GM21619 (cell line): Measurements from ENCODE around the gene ERBB4.

Experiments
- ATAC-seq: cut with Tn5 transposase; IDR thresholded peaks from one replicate; pipeline ENCODE4 v1.9.1; 2021; ENCODE audit not compliant: unreplicated experiment

ERBB4 gene

GRCh38 chr2:211440107-211440506 is 1098.5 kb downstream of the ERBB4 start:
- no peak for ATAC-seq

DNA sequence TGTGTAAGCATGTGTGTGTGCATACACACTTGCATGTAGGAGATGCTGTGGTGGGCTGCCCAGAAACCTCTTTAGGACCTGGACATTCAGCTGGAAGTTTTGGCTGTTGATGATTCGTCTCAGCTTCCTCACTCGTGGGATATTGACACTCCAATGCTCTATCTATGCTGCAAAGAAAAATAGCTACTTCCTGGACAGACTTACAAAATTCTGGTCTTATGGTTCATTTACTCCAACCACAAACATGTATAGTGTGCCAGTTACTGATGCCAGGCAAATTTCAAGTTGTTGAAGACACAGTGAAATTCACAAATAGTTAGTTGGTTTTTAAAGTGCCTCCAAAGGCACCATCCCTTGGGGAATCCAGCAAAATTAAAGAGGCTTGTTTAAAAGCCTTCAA is 1099.6 kb downstream of the ERBB4 start:
- no peak for ATAC-seq

- no peak for ATAC-seq
These were observed 1101.2 kb downstream of the ERBB4 start for GRCh38 chr2:211437396-211437795.

DNA sequence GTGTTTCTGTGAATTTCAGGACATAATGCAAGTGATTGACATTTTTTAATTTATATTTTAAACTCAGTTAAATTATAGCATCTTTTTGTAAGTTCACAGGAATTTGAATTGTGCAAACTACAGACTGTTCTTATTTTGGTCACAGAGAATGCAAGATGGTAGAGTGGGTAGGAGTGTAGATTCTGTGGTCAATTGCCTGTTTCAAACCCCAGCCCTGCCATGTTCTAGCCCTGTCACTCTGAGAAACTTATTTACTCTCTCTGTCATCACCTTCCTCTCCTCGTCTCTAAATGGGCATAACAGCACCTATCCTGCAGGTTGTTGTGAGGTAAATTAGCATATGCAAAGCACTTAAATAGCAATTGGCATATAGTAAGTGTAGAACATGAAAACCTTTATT is 1102.4 kb downstream of the ERBB4 start:
- ATAC-seq, result no peak

DNA sequence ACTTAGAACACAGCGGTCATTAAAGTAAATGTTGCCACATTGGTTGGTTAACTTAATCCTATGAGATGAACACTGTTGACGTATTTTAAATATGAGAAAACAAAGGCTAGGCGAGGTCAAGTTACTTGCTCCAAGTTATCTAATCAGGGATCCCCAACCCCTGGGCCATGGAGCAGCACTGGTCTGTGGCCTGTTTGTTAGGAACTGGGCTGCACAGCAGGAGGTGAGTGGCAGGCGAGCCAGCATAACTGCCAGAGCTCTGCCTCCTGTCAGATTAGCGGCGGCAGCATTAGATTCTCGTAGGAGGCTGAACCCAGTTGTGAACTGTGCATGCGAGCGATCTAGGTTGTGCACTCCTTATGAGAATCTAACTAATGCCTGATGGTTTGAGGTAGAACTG is 1103.3 kb downstream of the ERBB4 start:
- no peak for ATAC-seq

DNA sequence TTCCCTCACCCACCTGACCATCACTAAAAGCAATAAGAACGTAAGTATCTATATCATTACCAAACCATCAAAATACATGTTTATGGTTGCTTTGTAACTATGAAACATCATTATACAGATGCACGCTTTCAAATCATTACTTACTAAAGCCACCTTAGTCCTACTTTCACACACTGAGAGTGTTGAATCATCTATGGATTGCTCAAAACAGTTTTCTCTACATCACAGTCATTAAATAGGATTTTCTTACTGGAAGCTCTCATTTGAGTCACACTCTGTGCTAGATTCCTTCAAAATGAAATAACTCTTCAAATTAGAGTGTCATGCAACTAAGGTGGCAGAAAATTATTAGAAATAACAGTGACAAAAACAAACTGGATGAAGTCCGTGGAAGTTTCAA is 1103.8 kb downstream of the ERBB4 start:
- ATAC-seq, result no peak

- ATAC-seq, result no peak
These were observed 1109.2 kb downstream of the ERBB4 start for GRCh38 chr2:211429256-211429920.

DNA sequence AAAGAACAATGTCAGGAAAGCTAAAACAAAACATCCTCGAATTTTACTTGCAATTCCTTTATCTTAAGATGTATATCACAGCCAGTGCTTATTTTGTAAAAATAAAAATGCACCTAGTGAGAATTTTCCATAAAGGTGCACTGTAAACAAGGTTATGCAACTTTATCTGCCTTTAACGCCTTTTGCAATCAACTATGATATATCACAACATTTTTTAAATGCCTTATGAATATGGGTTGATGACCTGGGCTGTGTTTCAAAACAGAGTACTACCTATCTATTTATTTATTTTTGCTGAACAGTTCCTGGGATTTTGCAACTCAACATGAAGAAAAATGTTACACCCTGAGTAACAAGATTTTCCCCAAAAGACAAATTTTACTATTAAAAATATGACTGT is 1112.4 kb downstream of the ERBB4 start:
- ATAC-seq, result no peak

DNA sequence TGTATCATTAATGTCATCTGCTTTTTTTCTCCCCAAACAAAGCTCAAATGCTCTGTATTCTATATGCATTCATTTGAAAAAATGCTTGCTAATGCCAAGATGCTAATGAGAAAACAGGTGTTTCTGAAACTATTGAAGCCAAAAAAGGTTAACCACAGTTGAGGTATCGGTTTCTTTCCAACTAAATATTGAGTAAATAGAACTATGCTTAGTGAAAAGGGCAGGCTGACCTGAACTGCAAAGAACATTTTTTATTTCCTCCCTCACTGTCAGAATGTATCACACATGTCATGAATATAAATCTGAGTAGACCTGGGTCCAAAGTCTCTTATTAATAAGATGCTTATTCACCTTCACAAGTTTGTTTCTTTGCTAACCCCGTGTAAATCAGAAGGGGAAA is 1115.6 kb downstream of the ERBB4 start:
- no peak for ATAC-seq

- no peak for ATAC-seq
These were observed 1121.1 kb downstream of the ERBB4 start for GRCh38 chr2:211417544-211417943.

GRCh38 chr2:211416373-211416772 is 1122.2 kb downstream of the ERBB4 start:
- no peak for ATAC-seq

GRCh38 chr2:211413746-211414145 is 1124.9 kb downstream of the ERBB4 start:
- no peak for ATAC-seq

GRCh38 chr2:211408483-211408891 is 1130.1 kb downstream of the ERBB4 start:
- no peak for ATAC-seq

DNA sequence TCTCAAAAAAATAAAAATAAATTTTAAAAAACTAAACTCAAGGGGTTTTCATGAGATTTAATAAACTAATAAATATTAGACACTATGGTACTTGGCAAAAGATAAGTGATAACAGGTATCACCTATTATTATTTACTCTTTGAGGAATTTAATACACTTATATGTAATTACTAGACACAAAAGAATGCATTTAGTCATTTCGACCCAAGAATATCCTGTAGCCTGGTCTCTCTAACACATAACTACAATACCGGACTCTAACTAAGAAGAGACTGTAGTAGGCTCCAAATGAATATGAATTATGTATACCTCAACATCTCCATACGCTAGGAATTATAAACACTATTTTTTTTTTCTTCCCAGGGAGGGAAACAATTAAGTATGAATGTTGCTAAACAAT is 1131.5 kb downstream of the ERBB4 start:
- ATAC-seq, result no peak

DNA sequence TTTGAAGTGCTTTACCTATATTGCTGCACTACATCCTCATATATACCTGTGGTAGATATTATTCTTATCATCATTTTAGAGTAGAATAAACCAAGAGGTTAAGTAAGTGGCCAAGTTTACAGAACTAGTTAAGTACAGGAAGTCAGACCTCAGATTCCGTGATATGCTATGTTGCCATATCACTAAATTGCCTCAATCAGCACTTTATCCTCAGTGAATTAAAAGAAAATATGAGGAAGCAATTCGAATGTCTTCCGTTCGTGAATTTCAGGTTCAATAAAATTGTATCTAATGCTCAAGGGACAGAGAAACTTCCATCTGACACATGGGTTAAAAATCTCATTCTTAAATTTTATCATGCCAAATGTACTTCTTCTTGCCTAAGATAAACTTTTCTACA is 1133.6 kb downstream of the ERBB4 start:
- ATAC-seq, result no peak

GRCh38 chr2:211404098-211404497 is 1134.5 kb downstream of the ERBB4 start:
- ATAC-seq, result no peak

DNA sequence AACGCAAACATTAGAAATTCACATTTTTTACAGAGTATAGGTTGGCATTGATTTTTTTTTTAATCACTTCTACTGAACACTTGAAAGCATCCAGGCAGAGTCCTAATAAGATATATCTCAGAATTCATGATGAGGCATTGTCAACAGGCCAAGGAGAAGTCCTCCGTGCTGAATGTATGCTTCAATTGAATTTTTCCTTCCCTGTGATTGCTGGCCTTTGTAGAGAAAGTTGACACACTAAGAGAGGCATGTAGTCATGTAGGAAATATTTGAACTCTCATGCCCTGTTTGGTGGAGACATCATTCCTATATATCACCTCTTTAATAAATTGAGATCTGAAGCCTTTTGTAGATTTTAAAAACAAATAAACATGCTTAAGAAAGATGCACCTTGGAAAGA is 1137.3 kb downstream of the ERBB4 start:
- no peak for ATAC-seq

- ATAC-seq, result no peak
These were observed 1140.8 kb downstream of the ERBB4 start for GRCh38 chr2:211397764-211398163.

DNA sequence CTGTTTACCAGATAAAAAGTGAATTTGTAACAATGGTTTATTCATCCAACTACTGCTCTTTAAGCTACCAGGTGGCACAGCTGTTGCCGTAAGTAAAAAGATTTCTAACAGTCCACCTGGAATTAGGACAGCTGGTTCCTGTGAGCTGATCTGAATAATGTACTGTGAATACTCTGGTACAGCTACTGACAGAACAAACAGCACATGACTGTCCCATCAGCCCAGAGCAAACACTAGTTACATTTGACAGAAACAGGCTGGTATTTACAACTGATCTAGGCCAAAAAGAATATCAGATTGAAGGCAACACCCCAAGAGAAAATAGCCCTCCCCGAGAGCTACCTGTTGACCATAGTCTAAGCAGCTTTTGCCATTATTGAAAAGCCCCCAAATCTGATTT is 1141.8 kb downstream of the ERBB4 start:
- ATAC-seq, result no peak

DNA sequence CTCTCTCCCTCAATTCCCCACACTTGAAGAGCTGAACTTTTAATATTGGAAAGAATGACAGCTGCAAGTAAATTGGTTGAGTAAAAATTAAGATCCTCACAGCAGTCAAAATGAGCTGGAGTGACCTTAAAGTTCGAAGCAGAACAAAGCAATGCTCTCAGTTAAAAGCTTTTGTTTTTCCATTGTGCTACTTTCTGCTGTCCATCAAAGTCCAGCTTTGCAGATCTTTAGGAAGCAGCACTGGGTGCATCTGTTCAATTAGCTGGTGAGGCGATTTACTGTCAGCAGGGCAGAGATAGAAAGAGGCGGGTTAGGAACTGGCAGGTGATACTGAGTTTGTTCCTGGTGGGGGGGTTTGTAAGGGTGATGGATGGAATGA is 1147.4 kb downstream of the ERBB4 start:
- no peak for ATAC-seq

DNA sequence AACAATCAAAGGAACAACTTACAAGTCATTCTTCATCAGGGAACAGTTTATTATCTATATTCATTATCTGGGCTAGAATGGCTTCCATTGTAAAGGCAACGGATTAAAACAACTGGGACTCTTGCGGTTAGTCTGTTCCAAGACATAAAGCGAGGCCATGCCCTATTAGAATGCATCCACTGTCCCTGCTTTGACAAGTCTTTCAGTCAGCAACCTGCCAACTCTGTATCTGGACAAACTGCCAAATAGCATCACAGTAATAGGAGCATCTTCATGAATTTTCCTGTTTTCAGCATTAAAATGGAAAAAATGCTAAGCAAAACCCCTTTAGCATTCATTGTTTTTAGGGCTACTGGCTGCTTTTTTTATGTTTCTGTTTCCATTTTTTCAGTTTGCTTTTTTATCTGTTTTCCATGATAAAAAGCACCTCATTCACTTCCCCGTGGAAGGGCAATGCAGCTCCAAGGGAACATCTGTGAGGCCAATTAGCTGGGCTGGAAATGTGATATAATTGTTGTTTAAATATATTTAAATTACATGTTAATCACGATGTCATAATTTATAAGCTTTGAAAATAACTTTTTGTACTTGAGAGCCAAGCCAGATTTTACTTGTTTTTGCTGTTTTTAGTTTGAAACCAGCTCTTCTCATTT is 1147.9 kb downstream of the ERBB4 start:
- no peak for ATAC-seq

- no peak for ATAC-seq
These were observed 1150.9 kb downstream of the ERBB4 start for GRCh38 chr2:211387734-211388133.

GRCh38 chr2:211380041-211380440 is 1158.6 kb downstream of the ERBB4 start:
- ATAC-seq, result no peak
